ENCODE data around the gene RBBP8. TPM values are rescaled to one million over a fixed set of nuclear protein-coding genes. Genes with fewer than 3 reads are reported as not detected.
"Not testable (repeated sequence)": the region's sequence is repeated elsewhere in the genome, so short reads cannot be mapped to it uniquely, and the experiment has no call there.

Gene RBBP8
- total and polyA plus RNA-seq, 4 donors: 6.5 to 9.8 (median 7.4) TPM

DNA sequence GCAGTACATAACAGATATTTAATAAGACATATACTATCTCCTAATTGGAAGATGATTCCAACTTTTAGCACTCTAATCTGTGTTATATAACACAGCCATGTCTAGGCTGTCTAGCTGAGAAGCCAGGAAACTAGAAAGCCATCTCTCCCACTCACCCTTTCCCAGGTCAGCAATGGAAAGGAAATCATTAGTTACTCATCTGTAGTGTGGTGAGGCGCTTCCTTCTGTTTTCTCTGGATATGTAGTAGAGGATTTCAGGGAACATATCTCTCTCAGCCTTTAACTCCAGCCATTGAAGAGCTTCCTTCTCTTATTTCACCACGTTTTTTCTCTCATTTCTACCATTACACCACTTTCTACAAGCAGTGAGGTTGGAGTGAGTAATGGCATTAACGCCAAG lies 19.4 kb downstream of the RBBP8 start:
- WGBS: 93% methylated on average over 3 of the region's 3 CpGs
- Histone ChIP-seq H3K36me3 (ENCODE audit: control insufficient read depth in 4 of 4, insufficient read depth in 3 of 4, low read depth in 1 of 4, low read length in 3 of 4) (peaks cover 0 to 9% (median under 1%) of the 10 kb centered on the region in 4 donors), H3K4me3 (ENCODE audit: low read depth in 1 of 3, low read length in 3 of 3) (no peak overlapping the region), H3K27ac (ENCODE audit: low read depth in 1 of 2, low read length in 2 of 2) (no peak overlapping the region), H3K27me3 (ENCODE audit: control insufficient read depth in 4 of 4, insufficient read depth in 4 of 4, low read length in 3 of 4) (no peaks in the 10 kb centered on the region), H3K9me3 (ENCODE audit: control insufficient read depth in 4 of 4, low read length in 3 of 4) (no peaks in the 10 kb centered on the region), H3K9ac (ENCODE audit: low read depth in 1 of 2, low read length in 2 of 2) (no peak overlapping the region), H3K4me1 (ENCODE audit: control insufficient read depth in 4 of 4, insufficient read depth in 4 of 4, low read length in 3 of 4) (no peaks in the 10 kb centered on the region)
- TF ChIP-seq EGR1 (IDR thresholded peaks at IDR 0.05; ENCODE audit: low read depth in 2 of 2) (no peak), FOXA1 (IDR thresholded peaks at IDR 0.05) (no peak), CTCF (IDR thresholded peaks at IDR 0.05; ENCODE audit: low read depth, low read length, missing input control) (no peak), GABPA (IDR thresholded peaks at IDR 0.05 in 1 of 2, conservative IDR thresholded peaks at IDR 0.05 in 1 of 2) (no peak), SP1 (IDR thresholded peaks at IDR 0.05) (no peak), YY1 (IDR thresholded peaks at IDR 0.05) (no peak)
- TF ChIP-seq, protein P1, sequence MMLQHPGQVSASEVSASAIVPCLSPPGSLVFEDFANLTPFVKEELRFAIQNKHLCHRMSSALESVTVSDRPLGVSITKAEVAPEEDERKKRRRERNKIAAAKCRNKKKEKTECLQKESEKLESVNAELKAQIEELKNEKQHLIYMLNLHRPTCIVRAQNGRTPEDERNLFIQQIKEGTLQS (IDR thresholded peaks at IDR 0.05): no peak
- no peak for DNase-seq (ENCODE audit: low spot score)

- not testable (repeated sequence) for H3K27ac ChIP-seq (ENCODE audit: low read depth in 1 of 2, low read length in 2 of 2); H3K36me3 ChIP-seq (ENCODE audit: control insufficient read depth in 4 of 4, insufficient read depth in 3 of 4, low read depth in 1 of 4, low read length in 3 of 4); H3K27me3 ChIP-seq (ENCODE audit: control insufficient read depth in 4 of 4, insufficient read depth in 4 of 4, low read length in 3 of 4); DNase-seq (ENCODE audit: low spot score); H3K9me3 ChIP-seq (ENCODE audit: control insufficient read depth in 4 of 4, low read length in 3 of 4); H3K4me1 ChIP-seq (ENCODE audit: control insufficient read depth in 4 of 4, insufficient read depth in 4 of 4, low read length in 3 of 4); H3K4me3 ChIP-seq (ENCODE audit: low read depth in 1 of 3, low read length in 3 of 3); H3K9ac ChIP-seq (ENCODE audit: low read depth in 1 of 2, low read length in 2 of 2)
- WGBS: 96% methylated on average over 4 of the region's 4 CpGs
Measured at GRCh38 chr18:22953982-22954381, 20.9 kb downstream of the RBBP8 start.

GRCh38 chr18:22956226-22956625 lies 23.1 kb downstream of the RBBP8 start:
- H3K36me3 ChIP-seq (ENCODE audit: control insufficient read depth in 4 of 4, insufficient read depth in 3 of 4, low read depth in 1 of 4, low read length in 3 of 4): peaks cover 0 to 6% (median 0%) of the 10 kb centered on the region in 4 donors
- H3K27me3 ChIP-seq (ENCODE audit: control insufficient read depth in 4 of 4, insufficient read depth in 4 of 4, low read length in 3 of 4): no peaks in the 10 kb centered on the region
- H3K4me1 ChIP-seq (ENCODE audit: control insufficient read depth in 4 of 4, insufficient read depth in 4 of 4, low read length in 3 of 4): no peaks in the 10 kb centered on the region
- TF ChIP-seq REST (IDR thresholded peaks at IDR 0.05) (no peak), CTCF (IDR thresholded peaks at IDR 0.05; ENCODE audit: low read depth, low read length, missing input control) (no peak), GABPA (IDR thresholded peaks at IDR 0.05 in 1 of 2, conservative IDR thresholded peaks at IDR 0.05 in 1 of 2) (no peak), HNF4G (IDR thresholded peaks at IDR 0.05) (no peak), EGR1 (IDR thresholded peaks at IDR 0.05; ENCODE audit: low read depth in 2 of 2) (no peak), SP1 (IDR thresholded peaks at IDR 0.05) (no peak), YY1 (IDR thresholded peaks at IDR 0.05) (no peak), JUND (IDR thresholded peaks at IDR 0.05) (no peak), TAF1 (conservative IDR thresholded peaks at IDR 0.05) (no peak), RAD21 (IDR thresholded peaks at IDR 0.05) (no peak), NR2F2 (IDR thresholded peaks at IDR 0.05) (no peak), FOXA2 (IDR thresholded peaks at IDR 0.05) (no peak), FOXA1 (IDR thresholded peaks at IDR 0.05) (no peak)
- TF ChIP-seq, protein P2, sequence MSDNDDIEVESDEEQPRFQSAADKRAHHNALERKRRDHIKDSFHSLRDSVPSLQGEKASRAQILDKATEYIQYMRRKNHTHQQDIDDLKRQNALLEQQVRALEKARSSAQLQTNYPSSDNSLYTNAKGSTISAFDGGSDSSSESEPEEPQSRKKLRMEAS (IDR thresholded peaks at IDR 0.05): no peak
- TF ChIP-seq, protein P1 (IDR thresholded peaks at IDR 0.05): no peak
- TF ChIP-seq, protein P3, sequence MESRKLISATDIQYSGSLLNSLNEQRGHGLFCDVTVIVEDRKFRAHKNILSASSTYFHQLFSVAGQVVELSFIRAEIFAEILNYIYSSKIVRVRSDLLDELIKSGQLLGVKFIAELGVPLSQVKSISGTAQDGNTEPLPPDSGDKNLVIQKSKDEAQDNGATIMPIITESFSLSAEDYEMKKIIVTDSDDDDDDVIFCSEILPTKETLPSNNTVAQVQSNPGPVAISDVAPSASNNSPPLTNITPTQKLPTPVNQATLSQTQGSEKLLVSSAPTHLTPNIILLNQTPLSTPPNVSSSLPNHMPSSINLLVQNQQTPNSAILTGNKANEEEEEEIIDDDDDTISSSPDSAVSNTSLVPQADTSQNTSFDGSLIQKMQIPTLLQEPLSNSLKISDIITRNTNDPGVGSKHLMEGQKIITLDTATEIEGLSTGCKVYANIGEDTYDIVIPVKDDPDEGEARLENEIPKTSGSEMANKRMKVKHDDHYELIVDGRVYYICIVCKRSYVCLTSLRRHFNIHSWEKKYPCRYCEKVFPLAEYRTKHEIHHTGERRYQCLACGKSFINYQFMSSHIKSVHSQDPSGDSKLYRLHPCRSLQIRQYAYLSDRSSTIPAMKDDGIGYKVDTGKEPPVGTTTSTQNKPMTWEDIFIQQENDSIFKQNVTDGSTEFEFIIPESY (IDR thresholded peaks at IDR 0.05): no peak
- H3K27ac ChIP-seq (ENCODE audit: low read depth in 1 of 2, low read length in 2 of 2): no peak overlapping the region
- H3K9ac ChIP-seq (ENCODE audit: low read depth in 1 of 2, low read length in 2 of 2): no peak overlapping the region
- H3K9me3 ChIP-seq (ENCODE audit: control insufficient read depth in 4 of 4, low read length in 3 of 4): no peaks in the 10 kb centered on the region
- WGBS: 96% methylated on average over 3 of the region's 3 CpGs
- DNase-seq (ENCODE audit: low spot score): no peak
- H3K4me3 ChIP-seq (ENCODE audit: low read depth in 1 of 3, low read length in 3 of 3): no peak overlapping the region

All from liver (tissue), 9 donors.